Natural killer cell (primary cell): Measurements from ENCODE around the gene SLC1A2. TPM values are rescaled to one million over a fixed set of nuclear protein-coding genes. Genes with fewer than 3 reads are reported as not detected.

Experiments used
- ATAC-seq, 3 donors: fragments of 150-1000 bp in 2 of 3; fragments of 200-7000 bp in 1 of 3; cut with Tn5 transposase; 1 replicate in 1 of 3; 2 replicates in 2 of 3; pipeline ENCODE4 v1.10.0; 2021; ENCODE audit warnings: mild to moderate bottlenecking in 2 of 3, moderate library complexity in 2 of 3
- DNase-seq, 2 donors: peaks; one replicate each; pipeline versions ENCODE4 v3.0.0 to v3.0.0-alpha.2; 2013 to 2021; ENCODE audit warnings: mixed read lengths in 1 of 2
- H3K27ac ChIP-seq: one replicate; pipeline ENCODE4 v1.5.1; 2013; ENCODE audit warnings: mild to moderate bottlenecking, low read length
- H3K27me3 ChIP-seq: one replicate; pipeline ENCODE4 v1.6.1; 2013; ENCODE audit warnings: low read length; ENCODE audit not compliant: control insufficient read depth, insufficient read depth
- H3K36me3 ChIP-seq: one replicate; pipeline ENCODE4 v1.6.1; 2013; ENCODE audit warnings: low read length; ENCODE audit not compliant: control insufficient read depth, insufficient read depth
- H3K4me1 ChIP-seq: one replicate; pipeline ENCODE4 v1.6.1; 2013; ENCODE audit warnings: low read length; ENCODE audit not compliant: control insufficient read depth, insufficient read depth
- H3K4me3 ChIP-seq: one replicate; pipeline ENCODE4 v1.5.1; 2013; ENCODE audit warnings: low read length
- H3K9me3 ChIP-seq: one replicate; pipeline ENCODE4 v1.6.1; 2013; ENCODE audit warnings: low read length; ENCODE audit not compliant: control insufficient read depth, insufficient read depth
- H3K27ac Mint-ChIP-seq, 2 donors: one replicate each; pipeline ENCODE4 v1.8.0; 2022; ENCODE audit warnings: mild to moderate bottlenecking in 2 of 2, mixed read lengths in 2 of 2, moderate library complexity in 1 of 2
- H3K27me3 Mint-ChIP-seq, 2 donors: one replicate each; pipeline ENCODE4 v1.8.0; 2022; ENCODE audit warnings: low read depth in 2 of 2, mixed read lengths in 2 of 2
- H3K36me3 Mint-ChIP-seq: one replicate; pipeline ENCODE4 v1.8.0; 2022; ENCODE audit warnings: mixed read lengths
- H3K4me1 Mint-ChIP-seq, 2 donors: one replicate each; pipeline ENCODE4 v1.8.0; 2022; ENCODE audit warnings: mixed read lengths in 2 of 2
- H3K4me3 Mint-ChIP-seq: one replicate; pipeline ENCODE4 v1.8.0; 2022; ENCODE audit warnings: mild to moderate bottlenecking, moderate library complexity, mixed read lengths
- H3K9me3 Mint-ChIP-seq, 2 donors: one replicate each; pipeline ENCODE4 v1.8.0; 2022; ENCODE audit warnings: mixed read lengths in 2 of 2
- WGBS: methylation state at CpG from one replicate; pipeline ENCODE4 v1.1.7; 2013; ENCODE audit warnings: missing lambda C conversion rate; ENCODE audit not compliant: insufficient coverage; 5-methylcytosine and 5-hydroxymethylcytosine counted together
- intact Hi-C: fragments of 100-400 bp; cut with micrococcal nuclease; formaldehyde crosslinking; loops from one replicate; pipeline ENCODE4 v1.14.2; 2022
- total RNA-seq, 4 donors: library from RNA; stranded (reverse); fragments of 120-200 nt in 1 of 4; gene quantifications; one replicate each; pipeline versions ENCODE4 v1.2.3 to v1.2.4, GENCODE V29; 2013 to 2022
- TF ChIP-seq, protein P1 (sequence below): fragments of 200-600 bp; IDR thresholded peaks from one replicate; pipeline ENCODE4 v1.8.0; 2022; ENCODE audit warnings: antibody characterized with exemption

The SLC1A2 gene
- total RNA-seq, 3 donors from 2014 or later (not counting 1 experiment from before 2014, with no cell fraction given): 0.02 TPM; not detected in 2

DNA sequence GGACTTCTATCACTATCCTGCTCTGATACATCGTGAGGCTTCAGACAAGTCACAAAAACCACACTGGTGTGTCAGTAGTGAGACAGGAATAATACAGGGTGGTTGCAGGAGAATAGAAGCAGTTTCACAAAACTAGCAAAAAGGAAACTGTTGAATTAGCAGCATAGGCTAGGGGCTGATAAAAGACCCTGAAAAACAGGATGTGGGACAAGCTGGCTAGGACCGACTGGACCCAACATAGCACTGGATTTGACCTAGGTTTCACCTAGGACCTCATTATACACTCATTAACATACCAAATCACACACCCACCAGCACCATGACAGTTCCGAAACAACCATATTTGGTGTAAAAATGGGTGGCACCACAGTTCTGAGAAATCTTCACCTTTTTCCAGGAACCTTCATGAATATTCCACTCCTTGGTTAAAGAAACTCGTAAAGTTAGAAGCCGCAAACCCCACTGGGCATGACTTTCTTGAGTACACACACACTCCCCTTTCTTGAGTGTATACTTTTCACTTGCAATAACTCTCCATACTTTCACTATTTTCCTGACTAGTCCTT, 76.2 kb downstream of the SLC1A2 start:
- H3K4me1 Mint-ChIP-seq: peaks cover 14 to 25% of the 10 kb centered on the region in 2 donors
- H3K27ac Mint-ChIP-seq: peak overlapping the region in 1 of 2 donors; percentile 63

DNA sequence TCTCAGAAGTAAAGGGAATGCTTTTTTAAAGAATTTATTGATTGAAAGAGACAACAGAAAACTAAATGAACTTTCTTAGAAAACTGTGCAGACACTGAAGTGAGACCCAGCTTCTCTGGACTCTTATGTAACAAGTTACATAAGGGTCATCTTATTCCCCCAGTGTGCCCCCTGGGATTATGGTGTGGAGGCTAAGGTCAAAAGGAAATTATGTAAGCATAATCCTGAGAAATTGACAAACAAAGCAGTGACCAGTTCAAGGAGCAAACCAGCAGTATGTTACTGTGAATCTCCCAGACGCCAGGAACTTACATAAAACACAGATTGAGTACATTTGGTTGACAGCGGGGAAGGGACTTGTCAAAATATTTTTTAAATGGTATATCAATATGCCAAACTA, 78.6 kb downstream of the SLC1A2 start:
- intact Hi-C loops: no loop called here
- Histone ChIP-seq H3K36me3 (no peaks in the 10 kb centered on the region), H3K9me3 (no peaks in the 10 kb centered on the region), H3K4me1 (peaks cover 11% of the 10 kb centered on the region), H3K27ac (no peak overlapping the region), H3K4me3 (no peak overlapping the region), H3K27me3 (no peaks in the 10 kb centered on the region)
- Mint-ChIP-seq H3K27me3 (no peaks in the 10 kb centered on the region), H3K4me3 (no peak overlapping the region), H3K4me1 (peaks cover 14 to 25% of the 10 kb centered on the region in 2 donors), H3K27ac (no peak overlapping the region), H3K9me3 (no peaks in the 10 kb centered on the region), H3K36me3 (no peaks in the 10 kb centered on the region)
- ATAC-seq (no peak), DNase-seq (no peak)
- TF ChIP-seq, protein P1, sequence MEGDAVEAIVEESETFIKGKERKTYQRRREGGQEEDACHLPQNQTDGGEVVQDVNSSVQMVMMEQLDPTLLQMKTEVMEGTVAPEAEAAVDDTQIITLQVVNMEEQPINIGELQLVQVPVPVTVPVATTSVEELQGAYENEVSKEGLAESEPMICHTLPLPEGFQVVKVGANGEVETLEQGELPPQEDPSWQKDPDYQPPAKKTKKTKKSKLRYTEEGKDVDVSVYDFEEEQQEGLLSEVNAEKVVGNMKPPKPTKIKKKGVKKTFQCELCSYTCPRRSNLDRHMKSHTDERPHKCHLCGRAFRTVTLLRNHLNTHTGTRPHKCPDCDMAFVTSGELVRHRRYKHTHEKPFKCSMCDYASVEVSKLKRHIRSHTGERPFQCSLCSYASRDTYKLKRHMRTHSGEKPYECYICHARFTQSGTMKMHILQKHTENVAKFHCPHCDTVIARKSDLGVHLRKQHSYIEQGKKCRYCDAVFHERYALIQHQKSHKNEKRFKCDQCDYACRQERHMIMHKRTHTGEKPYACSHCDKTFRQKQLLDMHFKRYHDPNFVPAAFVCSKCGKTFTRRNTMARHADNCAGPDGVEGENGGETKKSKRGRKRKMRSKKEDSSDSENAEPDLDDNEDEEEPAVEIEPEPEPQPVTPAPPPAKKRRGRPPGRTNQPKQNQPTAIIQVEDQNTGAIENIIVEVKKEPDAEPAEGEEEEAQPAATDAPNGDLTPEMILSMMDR: no peak
- WGBS: 100% methylated on average over 1 of the region's 2 CpGs

More for the DNA sequence above, 76.2 kb downstream of the SLC1A2 start:
- peak overlapping the region; percentile 43 for H3K4me3 Mint-ChIP-seq
- Histone ChIP-seq H3K27ac (no peak overlapping the region), H3K4me3 (no peak overlapping the region), H3K4me1 (peaks cover 11% of the 10 kb centered on the region), H3K36me3 (no peaks in the 10 kb centered on the region), H3K9me3 (no peaks in the 10 kb centered on the region), H3K27me3 (no peaks in the 10 kb centered on the region)
- peak in 1 of 2 donors; percentile 51 for DNase-seq
- TF ChIP-seq, protein P1: no peak
- no peaks in the 10 kb centered on the region for H3K36me3 Mint-ChIP-seq
- H3K27me3 Mint-ChIP-seq: peaks cover 7 to 8% of the 10 kb centered on the region in 2 donors
- WGBS: 34% methylated on average over 5 of the region's 5 CpGs
- H3K9me3 Mint-ChIP-seq: no peaks in the 10 kb centered on the region
- intact Hi-C loops: no loop called here
- peak in 2 of 3 donors; percentile 34 to 41 for ATAC-seq

DNA sequence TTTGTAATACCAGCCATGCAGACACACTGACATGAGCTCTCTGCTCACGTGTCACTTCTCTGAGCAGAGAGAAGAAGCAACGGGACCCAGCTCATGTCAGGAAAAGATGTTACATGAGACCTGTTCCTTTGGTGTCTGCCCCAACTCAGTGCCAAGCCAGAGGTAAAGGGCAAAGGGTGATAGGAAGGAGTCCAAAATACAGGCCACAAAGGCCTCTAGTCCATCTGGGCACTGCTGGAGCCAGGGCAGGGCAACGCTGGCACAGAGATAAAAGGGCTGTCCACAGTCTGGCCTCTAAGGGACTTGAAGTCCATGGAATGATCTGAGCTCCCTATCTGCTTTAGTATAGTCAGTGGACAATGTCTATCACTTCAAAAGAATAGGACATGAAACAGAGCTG, 79.3 kb downstream of the SLC1A2 start:
- peaks cover 10 to 21% of the 10 kb centered on the region in 2 donors for H3K4me1 Mint-ChIP-seq

More for the DNA sequence above, 79.3 kb downstream of the SLC1A2 start:
- ATAC-seq (no peak), DNase-seq (no peak)
- H3K4me3 ChIP-seq: no peak overlapping the region
- H3K9me3 Mint-ChIP-seq: no peaks in the 10 kb centered on the region
- no peaks in the 10 kb centered on the region for H3K27me3 ChIP-seq
- no peaks in the 10 kb centered on the region for H3K9me3 ChIP-seq
- peaks cover 11% of the 10 kb centered on the region for H3K4me1 ChIP-seq
- 78% methylated on average over 3 of the region's 3 CpGs for WGBS
- no peak overlapping the region for H3K27ac Mint-ChIP-seq
- TF ChIP-seq, protein P1: no peak
- H3K27me3 Mint-ChIP-seq: no peaks in the 10 kb centered on the region
- intact Hi-C loops: no loop called here
- H3K4me3 Mint-ChIP-seq: no peak overlapping the region
- no peaks in the 10 kb centered on the region for H3K36me3 Mint-ChIP-seq
- no peak overlapping the region for H3K27ac ChIP-seq
- no peaks in the 10 kb centered on the region for H3K36me3 ChIP-seq
